HTERT RPE-1 (cell line): Measurements from ENCODE around the gene JAG1.
"Not testable (repeated sequence)": the region's sequence is repeated elsewhere in the genome, so short reads cannot be mapped to it uniquely, and the experiment has no call there.

Source experiments
- in situ Hi-C: fragments of 300-500 bp; cut with MboI; formaldehyde crosslinking; loops from 4 replicates; pipeline ENCODE4 v1.14.3; 2020; ENCODE audit warnings: low sequenced_read_pairs

The JAG1 gene

DNA sequence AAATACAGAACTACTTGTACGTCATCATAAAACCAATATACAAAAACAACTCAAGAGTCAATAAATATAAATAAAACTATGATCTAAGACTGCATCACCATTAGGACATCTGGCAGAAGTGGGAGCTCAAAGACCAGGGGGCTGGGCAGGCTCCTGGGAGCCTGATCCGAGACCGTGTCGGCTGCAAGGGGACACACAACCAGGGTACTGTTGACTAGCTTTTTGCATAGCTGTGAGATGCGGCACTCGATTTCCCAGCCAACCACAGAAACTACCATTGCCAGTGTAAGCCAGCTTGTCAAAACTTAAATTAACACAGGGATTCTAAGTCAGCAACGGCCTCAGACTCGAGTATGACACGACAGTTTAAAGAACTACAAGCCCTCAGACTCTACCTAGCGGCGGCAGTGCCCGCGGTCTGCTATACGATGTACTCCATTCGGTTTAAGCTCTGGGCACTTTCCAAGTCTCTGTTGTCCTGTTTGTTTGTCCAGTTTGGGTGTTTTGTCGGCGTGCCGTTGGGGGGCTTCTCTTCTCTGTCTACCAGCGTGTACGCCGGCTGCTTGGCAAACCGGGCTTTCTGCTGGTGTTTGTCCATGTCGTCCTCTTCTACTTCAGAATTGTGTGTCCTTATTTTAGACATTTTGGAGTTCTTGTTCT is 34.6 kb downstream of the JAG1 start:
- in situ Hi-C loops, result no loop called here

DNA sequence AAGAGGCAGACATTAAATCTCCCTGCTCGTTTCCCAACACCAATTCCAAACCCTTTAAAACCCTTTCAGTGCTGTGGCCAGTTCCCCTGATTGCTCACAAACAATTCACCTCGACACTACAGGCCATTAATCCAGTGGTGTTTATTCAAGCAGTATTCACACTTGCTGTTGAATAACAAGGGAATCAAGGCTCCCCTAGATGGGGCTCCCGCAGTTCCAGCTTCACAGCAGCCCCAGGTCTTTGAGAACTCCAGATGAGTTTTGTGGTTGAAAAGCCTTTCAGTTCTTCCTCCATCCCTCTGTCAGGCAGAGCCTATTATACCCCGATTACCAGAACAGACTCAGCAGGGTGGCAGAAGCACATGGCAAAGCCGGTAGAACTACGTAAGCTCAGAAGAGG is 36.2 kb downstream of the JAG1 start:
- in situ Hi-C loops, result no loop called here

DNA sequence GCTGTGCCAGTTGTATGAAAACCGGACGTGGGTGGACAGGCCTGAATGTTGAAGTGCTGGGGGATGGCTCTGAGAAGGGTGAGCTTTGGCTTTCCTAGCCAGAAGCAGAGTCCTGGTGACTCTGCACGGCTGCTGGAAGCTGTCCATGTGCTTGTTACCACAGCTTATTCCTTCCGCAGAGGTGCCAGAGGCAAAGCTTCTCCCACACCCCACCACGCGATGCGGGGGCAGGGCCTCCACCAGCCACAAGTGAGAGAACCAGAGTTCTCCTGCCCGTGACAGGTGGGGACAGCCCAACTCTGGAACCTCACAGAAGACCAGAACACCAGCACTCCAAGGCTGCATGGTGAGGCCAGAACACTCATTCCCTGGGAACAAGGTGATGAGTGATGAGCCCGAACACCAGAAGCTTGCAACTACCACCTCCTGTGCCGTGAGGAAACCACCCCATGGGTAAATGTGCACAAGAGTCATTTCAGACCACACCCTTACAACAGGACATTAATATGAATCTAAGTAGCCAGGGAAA is 36.7 kb downstream of the JAG1 start:
- in situ Hi-C loops, result no loop called here

DNA sequence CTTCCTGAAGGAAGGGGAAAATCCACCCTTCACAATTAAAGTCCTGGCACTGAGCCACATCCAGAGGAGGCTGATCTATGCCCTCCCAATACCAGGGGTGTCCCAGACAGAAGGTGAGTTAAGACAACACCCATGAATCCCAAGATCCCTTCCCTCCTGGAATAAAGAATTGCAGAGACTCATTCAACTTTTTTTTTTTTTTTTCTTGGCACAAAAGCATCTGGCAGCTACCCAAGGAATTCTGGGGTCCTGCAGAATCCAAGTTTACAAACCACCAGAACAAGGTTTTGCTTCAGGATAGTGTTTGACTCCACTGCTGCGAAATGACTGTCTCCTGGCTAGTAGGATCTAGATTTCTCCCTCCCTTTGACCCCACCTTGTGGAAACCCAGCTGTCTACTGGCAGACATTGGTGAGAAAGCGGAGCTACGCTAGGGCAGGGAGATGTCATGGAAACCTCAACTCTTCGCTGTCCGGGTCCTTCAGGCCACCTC is 37.4 kb downstream of the JAG1 start:
- in situ Hi-C loops, result no loop called here

DNA sequence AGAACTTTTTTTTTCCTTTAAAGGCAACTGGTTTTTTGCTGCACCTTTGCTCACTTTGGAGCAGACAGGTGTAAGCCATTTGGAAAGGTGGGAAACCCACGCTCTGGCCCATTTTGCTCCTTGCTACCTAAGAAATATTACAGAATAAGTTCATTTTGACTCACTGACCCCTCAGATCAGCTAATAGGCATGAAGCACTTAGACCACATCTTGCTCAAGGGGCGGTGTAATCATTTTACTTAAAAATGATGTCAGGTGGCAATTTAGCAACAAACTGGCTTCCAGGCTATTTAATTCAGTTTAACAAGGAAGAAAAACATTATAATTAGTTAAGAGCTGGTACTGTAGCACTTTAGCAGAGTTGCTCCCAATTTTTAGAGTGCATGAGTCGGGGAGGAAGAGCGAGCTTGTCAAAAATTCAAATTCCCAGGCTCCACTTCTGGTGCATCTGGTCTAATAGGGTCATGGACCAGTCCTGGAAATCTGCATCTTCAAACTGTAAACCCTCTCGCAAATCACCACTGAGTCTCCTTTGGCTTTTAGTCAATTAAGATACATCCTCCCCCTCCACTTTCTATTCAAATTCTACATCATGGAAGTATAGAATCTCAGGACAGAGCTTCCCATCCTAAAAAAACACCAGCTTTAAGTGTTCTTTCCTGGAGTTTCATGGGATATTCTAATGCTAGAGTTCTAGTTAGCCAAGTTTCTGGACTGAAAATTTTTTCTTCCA is 38.2 kb downstream of the JAG1 start:
- in situ Hi-C loops, result no loop called here

DNA sequence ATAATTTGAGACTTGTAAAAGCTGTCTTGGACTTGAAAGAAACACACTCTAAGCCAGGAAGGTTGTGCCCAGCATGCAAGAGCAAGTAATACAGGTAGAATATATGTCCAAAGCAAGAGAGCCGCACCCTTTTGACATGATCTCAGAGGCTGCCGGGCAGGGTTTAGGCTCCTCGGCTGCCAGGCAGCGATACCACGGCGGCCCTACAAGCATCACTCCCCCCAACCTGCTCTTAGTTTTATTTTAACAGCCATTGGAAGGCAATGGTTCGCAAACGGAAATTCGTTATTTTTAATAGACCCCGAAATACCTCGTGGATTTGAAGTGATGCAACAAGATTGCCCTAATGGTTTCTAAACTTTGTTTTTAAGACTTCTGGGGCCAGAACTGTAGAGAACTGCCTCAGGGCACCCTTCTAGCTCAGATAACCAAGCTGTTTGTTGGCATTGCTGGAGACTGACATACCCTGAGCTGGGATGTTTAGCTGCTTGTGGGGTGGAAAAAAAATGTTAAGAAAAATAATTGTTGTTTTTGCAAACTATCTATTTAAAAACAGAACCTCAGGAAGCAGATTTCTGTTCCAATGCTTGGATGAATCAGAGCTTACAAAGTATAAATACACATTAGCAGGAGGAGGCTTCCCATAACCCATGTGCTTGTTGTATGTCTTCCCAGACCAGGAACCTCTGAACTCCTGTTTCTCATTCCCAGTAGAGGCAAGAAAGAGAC is 39.0 kb downstream of the JAG1 start:
- in situ Hi-C loops, result no loop called here

DNA sequence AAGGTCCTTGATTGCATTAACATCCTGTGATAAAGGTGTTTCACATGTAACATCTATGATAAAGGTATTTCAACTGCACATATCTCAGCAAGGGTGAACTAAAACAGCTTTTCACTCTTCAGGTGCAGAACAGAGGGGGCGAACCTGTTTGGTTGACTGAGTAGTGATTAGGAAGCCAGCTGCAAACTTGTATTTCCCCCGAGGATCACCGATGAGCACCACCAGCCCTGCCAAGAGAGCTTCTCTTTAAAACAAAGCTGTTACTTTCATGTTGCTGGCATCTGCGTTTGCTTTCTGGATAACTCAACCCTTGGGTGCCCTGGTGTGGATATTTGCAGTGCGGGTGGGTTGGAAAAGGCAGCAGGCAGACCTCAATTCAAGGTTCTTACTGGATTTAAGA is 39.6 kb downstream of the JAG1 start:
- in situ Hi-C loops, result no loop called here

DNA sequence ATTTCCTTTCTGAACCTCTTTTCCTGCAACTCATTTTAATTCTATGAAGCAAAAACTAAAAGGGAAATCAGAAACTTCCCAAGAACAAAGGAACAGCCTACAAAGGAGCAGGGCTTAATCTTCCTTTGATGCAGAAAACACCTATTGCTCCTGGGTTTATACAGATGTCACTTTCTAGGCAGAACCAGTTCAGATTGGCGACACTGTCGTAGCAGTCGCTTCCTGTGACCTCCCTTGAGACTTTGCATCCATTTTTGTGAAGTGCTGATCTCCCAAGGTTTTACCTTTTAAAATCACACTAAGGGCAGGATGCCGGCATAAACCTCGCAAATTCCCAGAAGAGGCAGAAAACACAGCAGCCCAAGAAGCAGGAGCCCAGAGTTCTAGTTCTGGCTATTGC is 40.1 kb downstream of the JAG1 start:
- in situ Hi-C loops, result no loop called here

DNA sequence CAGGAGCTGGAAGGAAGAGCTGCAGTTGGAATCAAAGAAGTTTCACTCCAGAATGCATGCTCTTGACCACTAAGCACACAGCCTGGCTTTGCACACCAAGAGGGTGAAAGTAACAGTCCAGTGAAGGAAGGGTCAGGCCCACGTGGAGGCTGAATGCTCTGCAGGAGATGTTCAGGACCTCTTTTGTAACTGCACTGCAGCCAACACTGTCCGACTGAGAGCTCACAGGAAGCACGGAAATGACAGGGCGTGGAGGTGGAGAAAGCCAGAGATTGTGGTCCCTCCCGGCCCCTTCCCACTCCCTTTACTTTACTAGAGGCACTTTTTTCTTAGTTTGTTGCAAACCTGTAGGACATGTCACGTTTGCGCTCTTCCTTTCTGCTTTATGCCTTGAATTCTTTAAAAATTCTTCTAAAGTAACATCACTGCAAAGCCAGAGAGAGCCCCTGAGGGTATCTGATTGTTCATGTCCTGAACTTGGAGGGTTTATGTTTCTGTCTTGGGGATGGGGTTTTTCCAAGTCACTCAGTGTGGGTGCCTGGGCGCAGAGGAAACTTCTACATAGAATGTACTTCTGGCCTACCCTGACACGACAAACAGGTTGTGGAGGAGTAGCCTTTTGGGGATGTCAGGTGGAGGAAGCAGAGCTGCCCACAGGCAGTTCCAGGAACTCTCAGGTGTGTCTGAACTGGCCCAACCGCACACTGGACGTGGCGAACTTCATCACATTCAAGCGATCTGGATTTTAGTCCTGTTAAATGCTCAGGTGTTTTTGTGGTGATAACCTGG is 40.9 kb downstream of the JAG1 start:
- in situ Hi-C loops, result no loop called here

DNA sequence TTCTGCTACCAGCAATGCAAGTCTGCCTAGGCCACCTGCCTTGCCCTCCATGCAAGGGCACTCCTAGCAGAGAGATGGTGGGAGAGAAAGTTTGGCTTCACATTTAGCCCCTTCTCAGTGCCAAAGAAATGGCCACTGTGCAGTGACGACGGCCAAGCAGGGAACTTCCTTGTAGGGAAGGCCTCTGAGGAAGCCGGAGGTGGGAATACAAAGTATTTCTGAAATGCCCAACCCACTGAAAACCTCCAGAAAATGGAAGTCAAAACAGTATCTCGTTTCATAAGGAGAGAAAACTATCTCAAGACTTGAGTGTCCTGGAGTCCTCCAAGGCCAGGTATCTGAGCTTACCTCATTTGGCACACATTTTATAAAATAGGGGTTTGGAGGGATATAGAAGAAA is 42.7 kb downstream of the JAG1 start:
- in situ Hi-C loops, result no loop called here

DNA sequence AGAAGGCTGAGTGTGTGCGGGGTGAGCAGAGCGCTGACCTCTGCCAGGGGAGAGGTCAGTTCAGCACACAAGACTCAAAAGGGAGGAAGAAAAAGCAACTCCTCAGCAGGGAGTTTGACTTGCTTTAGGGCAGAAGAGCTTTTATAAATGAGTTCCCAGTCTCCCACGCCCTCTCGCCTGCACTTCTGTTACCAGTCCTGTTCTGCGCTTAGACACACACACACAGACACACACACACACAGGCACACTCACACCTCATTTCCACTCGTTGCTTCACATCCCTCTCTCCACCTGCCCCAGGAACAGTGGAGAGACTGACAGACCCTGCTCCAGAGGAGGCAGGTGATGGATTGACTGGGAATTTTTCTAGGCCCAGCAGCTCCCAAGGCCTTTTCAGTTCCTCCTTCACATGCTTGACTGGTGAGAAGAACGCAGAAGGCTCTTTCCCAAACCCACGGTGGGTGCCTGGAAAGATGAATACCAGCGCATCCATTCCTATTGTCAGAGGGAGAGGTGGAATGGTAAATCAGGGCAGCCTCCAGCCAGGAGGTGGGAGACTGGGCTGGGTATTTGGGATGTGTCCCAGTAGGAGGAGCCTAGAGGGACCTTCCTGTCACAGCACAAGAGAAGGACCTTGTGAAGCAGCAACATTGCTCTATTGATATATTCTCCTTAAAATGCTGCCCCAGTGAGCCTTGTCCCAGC is 43.7 kb downstream of the JAG1 start:
- in situ Hi-C loops, result no loop called here

DNA sequence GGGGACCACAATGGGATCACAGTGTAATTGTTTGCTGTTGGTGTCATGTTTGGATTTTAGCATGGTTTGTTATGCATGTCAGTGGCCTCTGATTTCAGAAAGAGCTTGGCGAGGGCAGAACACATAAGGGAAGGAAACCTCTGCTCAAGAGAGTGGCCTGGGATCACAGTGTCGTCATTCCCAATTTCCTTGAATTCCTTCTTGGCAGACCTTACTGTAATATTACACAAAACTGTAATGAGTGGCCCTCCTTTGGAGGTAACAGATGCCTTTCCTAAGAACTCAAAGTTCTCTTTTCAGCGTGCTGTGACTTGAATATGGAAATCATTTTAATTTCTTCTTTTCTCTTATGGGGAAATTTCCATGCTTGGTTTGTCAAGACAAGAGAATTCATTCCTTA is 46.9 kb downstream of the JAG1 start:
- in situ Hi-C loops, result no loop called here

DNA sequence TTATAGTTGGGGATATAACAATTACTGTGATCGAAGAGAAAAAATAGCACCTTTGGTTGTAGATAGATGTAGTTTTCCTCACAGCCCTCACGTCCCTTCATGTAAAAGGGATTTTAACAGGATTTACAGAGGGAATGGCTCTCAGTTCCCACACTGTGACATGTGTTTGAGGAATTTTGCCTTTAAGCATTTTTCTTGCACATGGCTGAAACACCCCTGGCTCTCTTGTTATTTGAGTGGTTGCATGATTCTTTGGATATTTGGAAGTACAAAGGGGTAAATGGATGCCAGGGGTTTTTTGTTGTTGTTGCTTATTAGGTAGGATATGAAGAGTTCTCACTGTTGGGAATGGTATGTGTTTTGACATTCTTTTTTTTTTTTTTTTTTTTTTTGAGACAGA is 48.2 kb downstream of the JAG1 start:
- in situ Hi-C loops, result no loop called here

DNA sequence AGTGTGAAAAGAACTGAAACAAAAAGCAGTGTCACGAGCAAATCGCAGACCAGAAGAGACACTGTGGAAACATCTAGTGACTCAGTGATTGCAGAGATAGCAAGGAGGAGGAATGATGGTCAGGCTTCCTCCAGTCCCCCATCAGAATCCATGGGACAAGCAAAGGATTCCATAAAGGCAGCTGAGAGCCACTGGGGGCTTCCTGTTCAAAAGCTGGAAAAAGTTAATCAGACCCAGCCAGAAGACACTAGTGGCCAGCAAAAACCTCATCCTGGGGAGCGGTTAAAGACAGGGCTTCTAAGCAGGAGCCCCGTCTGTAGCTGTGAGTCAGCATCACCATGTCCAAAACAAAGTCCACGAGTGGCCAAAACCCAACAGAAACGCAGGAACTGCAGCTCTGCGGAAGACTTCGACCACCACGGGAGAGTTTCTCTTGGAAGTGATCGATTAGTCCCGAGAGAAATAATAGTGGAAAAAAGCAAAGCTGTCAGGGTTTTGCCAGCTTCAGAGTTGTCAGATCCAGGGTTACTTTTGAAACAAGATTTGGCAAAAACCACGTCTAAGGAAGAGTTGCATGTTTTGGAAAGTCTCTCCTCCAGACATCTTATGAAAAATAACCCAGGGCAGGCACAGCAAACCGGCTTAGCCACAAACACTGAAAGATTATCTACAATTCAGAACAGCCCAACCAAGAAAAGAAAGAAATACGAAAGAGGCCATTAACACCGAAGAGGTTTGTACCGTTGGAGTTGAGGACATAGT is 51.0 kb downstream of the JAG1 start:
- in situ Hi-C loops, result no loop called here

DNA sequence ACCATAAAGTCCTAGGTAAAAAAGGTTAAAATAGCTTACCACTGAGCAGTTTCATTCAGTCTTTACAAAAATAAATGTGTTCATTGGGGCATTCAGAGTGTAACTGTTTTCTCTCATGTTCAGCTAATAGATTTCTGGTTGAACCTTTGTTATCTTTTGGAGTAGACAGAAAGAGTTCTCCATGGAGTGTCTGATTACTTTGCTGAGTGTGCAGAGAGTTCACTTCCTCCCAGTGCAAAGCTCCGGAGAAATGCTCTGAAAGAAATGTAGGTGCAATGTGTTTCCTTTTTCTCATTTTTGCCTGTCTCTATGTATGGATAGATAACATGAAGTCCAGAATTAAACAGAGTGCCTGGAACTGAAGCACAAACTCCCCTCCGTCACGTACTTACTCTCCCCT is 52.6 kb downstream of the JAG1 start:
- in situ Hi-C loops, result no loop called here

DNA sequence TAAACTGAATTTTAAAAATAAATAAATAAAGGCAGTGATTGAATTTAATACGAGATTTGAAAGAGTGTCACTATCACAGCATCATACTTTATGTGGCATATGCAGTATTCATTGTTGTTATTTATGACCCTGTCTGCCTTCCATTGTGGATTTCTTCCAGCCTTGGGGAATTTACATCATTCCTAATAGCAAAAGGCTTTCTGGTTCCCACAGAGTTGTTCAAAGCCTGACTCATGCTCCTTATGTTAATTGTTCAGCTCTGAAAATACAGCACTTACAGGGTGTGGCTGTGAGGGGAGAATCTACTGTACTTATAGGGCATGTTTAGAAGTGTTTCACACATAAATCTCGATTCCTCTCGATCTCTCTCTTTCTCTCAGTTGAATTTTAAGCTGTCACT is 54.4 kb downstream of the JAG1 start:
- in situ Hi-C loops, result no loop called here

DNA sequence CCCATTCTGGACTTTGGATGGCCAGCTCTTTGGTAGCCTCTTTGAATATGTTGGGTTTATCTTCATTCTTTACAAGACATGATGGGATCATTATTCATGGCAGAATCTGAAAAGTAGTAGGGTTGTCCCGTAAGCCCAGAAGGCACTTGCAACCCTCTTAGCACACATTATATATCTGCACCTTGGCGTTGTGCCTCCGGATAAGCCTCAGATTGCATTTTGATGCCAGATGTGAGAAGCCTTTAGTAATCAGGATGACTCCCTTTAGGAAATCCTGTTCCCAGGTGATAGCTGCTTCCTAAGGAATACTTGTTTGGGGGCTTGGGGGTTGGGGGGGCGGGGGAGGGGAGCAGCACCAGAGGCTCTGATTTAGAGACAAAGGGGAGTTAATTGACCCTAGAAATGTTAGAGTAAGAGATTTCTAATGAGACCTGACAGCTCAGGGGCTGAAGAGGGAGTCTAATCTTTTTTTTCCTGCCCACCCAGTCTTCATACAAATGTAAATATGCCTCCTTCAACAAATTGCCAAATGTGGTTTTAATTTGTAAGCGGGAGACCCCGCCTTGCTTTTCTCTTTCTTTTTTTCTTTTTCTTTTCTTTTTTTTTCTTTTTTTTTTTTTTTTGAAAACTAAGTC is 55.1 kb downstream of the JAG1 start:
- in situ Hi-C loops, result no loop called here

DNA sequence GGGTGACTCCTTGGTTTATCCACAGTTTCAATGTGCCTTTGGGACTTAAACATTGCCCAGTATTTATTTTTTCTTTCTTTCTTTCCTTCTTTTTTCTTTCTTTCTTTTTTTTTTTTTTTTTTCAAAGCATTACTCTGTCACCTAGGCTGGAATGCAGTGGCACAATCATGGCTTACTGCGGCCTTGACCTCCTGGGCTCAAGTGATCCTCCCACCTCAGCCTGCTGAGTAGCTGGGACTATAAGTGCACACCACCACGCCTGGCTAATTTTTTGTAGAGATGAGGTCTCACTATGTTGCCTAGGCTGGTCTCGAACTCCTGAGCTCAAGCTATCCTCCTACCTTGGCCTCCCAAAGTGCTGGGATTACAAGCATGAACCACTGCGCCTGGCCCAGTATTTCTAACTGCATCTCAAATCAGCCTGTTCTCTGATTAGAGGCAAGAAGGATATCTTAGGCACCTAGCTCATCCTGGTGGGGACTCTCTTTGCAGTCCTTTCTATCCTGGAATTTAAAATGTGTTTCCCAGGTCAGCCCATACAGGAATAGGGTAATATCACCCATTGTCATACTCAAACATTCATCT is 56.2 kb downstream of the JAG1 start:
- in situ Hi-C loops, result not testable (repeated sequence)

DNA sequence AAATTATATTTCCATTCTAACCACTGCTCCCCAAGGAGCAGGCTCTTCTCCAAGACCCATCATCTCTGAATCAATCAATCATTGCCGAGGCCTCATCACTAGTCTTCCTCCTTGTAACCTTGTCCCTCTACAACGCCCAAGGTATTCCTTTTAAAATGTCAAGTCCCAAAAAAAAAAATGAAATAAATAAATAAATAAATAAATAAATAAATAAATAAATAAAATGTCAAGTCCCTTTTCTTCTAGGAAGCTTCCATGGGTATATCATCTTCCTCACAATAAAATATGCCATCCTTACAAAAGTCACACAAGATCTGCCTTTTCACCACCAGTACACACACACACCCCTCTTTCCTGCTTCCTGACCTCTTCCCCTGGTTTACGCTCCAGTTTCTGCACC is 57.6 kb downstream of the JAG1 start:
- in situ Hi-C loops, result no loop called here
